ENCODE data around the gene OSBP.
A peak's percentile ranks its signal among the peaks of the same experiment; 100 is the strongest.

OSBP gene, protein sequence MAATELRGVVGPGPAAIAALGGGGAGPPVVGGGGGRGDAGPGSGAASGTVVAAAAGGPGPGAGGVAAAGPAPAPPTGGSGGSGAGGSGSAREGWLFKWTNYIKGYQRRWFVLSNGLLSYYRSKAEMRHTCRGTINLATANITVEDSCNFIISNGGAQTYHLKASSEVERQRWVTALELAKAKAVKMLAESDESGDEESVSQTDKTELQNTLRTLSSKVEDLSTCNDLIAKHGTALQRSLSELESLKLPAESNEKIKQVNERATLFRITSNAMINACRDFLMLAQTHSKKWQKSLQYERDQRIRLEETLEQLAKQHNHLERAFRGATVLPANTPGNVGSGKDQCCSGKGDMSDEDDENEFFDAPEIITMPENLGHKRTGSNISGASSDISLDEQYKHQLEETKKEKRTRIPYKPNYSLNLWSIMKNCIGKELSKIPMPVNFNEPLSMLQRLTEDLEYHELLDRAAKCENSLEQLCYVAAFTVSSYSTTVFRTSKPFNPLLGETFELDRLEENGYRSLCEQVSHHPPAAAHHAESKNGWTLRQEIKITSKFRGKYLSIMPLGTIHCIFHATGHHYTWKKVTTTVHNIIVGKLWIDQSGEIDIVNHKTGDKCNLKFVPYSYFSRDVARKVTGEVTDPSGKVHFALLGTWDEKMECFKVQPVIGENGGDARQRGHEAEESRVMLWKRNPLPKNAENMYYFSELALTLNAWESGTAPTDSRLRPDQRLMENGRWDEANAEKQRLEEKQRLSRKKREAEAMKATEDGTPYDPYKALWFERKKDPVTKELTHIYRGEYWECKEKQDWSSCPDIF

DNA sequence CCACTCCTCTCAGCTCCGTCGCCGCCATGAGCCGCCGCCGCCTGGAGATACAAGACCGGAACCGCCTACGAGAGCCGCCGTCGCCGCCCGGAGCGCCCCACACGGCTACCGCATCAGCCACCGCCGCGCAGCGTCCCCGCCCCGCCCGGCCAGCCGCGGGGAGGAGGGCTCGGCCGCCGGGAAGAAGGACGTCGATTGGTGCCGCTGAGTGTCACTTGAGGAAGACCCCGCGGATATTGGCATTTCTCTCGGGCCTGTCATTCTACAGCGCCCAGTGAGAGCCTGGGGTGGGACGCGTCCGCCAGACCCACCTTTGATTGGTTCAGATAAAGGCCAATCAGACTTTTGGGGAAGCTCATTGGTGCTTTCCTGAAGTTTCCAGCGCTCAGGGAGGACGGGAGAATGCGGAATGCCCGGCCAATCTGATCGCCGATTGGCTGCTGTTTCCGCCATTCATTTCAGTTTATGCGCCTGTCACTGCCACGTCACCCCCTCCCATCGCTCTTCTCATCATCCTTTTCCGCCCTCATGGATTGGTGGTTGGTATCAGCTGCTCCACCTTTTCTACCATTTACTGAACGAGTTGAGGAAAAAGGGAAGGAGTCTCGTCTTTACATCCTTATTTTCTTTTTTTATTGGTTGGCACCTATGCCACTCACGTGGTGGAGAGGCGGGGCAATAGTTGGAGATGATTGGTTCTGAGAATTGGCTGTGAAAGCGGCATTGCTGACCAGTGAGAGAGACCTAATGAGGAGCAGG, at the start of gene OSBP:
OSBP (minus strand) TSS at position 138 of the 759 bp plus-strand sequence; CDS start at position 28, 110 bp downstream.
- Histone ChIP-seq H3K9ac (ENCODE audit: low read depth, low read length) (peak within 1 kb of the TSS; percentile 78), H3K27me3 (ENCODE audit: control insufficient read depth, insufficient read depth, low read length) (no peaks in the 10 kb centered on the region), H3K36me3 (ENCODE audit: control insufficient read depth, insufficient read depth, low read length) (no peaks in the 10 kb centered on the region), H3K4me3 (ENCODE audit: low read depth, low read length) (peak within 1 kb of the TSS; percentile 79), H3K4me1 (ENCODE audit: control insufficient read depth, insufficient read depth, low read length) (peaks cover 7% of the 10 kb centered on the region), H3K9me3 (ENCODE audit: control insufficient read depth, insufficient read depth, low read length) (no peaks in the 10 kb centered on the region)

DNA sequence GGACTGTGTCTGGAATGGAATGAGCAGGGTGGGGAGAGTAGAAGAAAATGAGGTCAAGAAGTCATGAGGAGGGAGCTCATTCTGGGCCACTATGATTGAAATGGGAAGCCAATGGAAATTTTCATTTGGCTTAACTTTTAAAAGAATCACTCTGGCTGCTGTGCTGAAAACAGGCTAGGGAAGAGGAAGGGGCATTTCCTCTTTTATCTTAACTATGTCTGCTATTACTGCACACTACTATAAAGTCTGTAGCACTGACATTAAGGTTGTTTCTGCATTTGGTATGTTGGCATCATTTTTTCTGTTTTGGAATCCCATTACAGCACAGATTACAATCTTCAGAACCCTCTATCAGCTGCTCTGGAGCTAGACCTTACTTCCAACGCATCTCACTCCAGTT, 45.0 kb upstream of the OSBP start:
- H3K9ac ChIP-seq (ENCODE audit: low read depth, low read length): no peak overlapping the region
- H3K9me3 ChIP-seq (ENCODE audit: control insufficient read depth, insufficient read depth, low read length): no peaks in the 10 kb centered on the region
- H3K27me3 ChIP-seq (ENCODE audit: control insufficient read depth, insufficient read depth, low read length): no peaks in the 10 kb centered on the region
- no peak overlapping the region for H3K4me3 ChIP-seq (ENCODE audit: low read depth, low read length)
- H3K36me3 ChIP-seq (ENCODE audit: control insufficient read depth, insufficient read depth, low read length): peaks cover 7% of the 10 kb centered on the region
- H3K4me1 ChIP-seq (ENCODE audit: control insufficient read depth, insufficient read depth, low read length): no peaks in the 10 kb centered on the region

DNA sequence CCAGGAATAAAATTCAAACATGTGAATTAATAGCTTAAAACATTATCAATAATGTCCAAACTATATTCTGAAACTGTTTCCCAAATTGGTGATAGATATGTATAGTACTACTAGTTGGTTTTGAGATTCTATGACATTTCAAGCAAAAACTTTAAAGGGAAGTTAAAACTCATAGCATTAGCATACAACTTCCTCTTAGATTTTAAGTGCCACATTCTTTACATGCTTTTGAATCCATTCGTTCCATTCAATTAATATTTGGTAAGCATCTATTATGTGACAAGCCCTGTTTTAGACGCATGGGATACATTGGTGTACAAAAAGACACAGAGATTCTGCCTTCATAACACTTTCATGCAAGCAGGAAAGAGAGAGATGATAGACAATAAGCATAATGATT, 44.4 kb upstream of the OSBP start:
- Histone ChIP-seq H3K27me3 (ENCODE audit: control insufficient read depth, insufficient read depth, low read length) (no peaks in the 10 kb centered on the region), H3K36me3 (ENCODE audit: control insufficient read depth, insufficient read depth, low read length) (peaks cover 12% of the 10 kb centered on the region), H3K9ac (ENCODE audit: low read depth, low read length) (no peak overlapping the region), H3K4me3 (ENCODE audit: low read depth, low read length) (no peak overlapping the region), H3K4me1 (ENCODE audit: control insufficient read depth, insufficient read depth, low read length) (no peaks in the 10 kb centered on the region), H3K9me3 (ENCODE audit: control insufficient read depth, insufficient read depth, low read length) (no peaks in the 10 kb centered on the region)

DNA sequence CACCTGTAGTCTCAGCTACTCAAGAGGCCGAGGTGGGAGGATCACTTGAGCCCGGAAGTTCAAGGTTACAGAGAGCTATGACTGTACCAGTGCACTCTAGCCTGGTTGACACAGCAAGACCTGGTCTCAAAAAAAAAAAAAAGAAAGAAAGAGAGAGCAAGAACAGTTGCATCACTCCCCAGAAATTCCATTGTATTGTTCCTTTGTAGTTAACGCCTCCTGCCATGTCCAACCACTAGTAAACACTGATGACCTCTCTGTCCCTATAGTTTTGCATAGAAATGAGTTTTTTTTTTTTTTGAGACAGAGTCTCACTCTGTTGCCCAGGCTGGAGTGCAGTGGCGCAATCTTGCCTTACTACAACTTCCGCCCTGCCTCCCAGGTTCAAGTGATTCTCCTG, 42.5 kb upstream of the OSBP start:
- Histone ChIP-seq H3K4me1 (ENCODE audit: control insufficient read depth, insufficient read depth, low read length) (no peaks in the 10 kb centered on the region), H3K36me3 (ENCODE audit: control insufficient read depth, insufficient read depth, low read length) (peaks cover 14% of the 10 kb centered on the region), H3K4me3 (ENCODE audit: low read depth, low read length) (no peak overlapping the region), H3K9me3 (ENCODE audit: control insufficient read depth, insufficient read depth, low read length) (no peaks in the 10 kb centered on the region), H3K9ac (ENCODE audit: low read depth, low read length) (no peak overlapping the region), H3K27me3 (ENCODE audit: control insufficient read depth, insufficient read depth, low read length) (no peaks in the 10 kb centered on the region)

DNA sequence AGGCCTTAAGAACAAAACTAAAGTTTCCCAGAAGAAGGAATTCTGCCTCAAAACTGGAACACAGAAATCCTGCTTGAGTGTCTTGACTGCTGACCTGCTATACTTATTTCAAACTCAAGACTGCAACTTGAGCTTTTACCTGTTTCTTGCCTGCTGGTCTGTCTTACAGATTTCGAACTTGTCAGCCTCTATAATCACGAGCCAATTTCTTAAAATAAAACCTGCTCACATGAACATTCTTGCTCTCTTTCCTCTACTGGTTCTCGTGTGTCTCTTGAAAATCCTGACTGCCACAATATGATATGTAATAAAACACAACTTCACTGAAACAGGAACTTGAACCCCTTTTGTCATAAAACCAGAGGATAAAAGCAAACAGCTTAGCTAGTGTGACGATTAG, 39.3 kb upstream of the OSBP start:
- H3K4me3 ChIP-seq (ENCODE audit: low read depth, low read length): no peak overlapping the region
- H3K4me1 ChIP-seq (ENCODE audit: control insufficient read depth, insufficient read depth, low read length): no peaks in the 10 kb centered on the region
- no peaks in the 10 kb centered on the region for H3K27me3 ChIP-seq (ENCODE audit: control insufficient read depth, insufficient read depth, low read length)
- no peaks in the 10 kb centered on the region for H3K9me3 ChIP-seq (ENCODE audit: control insufficient read depth, insufficient read depth, low read length)
- H3K9ac ChIP-seq (ENCODE audit: low read depth, low read length): no peak overlapping the region
- H3K36me3 ChIP-seq (ENCODE audit: control insufficient read depth, insufficient read depth, low read length): peaks cover 14% of the 10 kb centered on the region

DNA sequence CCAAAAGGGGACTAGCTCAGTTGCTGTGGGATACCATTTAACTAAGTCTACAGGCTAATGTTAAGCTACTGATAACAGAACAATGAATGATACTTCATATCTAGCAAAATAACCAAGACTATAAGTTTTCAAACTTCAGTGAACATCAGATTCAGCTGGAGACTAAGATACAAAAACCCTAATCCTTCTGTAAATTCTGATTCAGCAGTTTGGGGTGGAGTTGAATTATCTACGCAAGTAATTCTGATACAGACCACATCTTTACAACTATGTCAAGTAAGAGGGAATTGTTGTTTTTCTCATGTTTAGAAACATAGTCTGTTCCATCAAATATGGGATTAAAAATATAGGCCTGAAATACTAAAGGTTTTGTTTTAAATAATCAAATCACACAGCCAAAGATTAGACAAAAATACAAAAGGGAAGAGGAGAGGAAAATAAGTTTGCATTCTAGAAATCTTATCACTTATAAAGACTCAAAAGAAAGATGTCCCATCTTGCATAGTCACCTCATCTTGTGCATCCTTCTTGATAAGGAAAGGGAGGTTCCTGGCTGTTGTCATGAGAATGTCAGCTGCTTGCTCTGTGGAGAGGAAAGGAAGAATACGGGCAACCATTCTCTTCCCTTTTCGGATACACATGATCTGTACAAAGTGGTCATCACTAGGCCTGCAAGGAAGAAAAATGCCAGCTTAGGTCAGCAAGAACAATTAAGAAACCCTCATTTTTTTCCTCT, 31.8 kb upstream of the OSBP start:
- Histone ChIP-seq H3K36me3 (ENCODE audit: control insufficient read depth, insufficient read depth, low read length) (peaks cover 11% of the 10 kb centered on the region), H3K4me3 (ENCODE audit: low read depth, low read length) (no peak overlapping the region), H3K27me3 (ENCODE audit: control insufficient read depth, insufficient read depth, low read length) (no peaks in the 10 kb centered on the region), H3K4me1 (ENCODE audit: control insufficient read depth, insufficient read depth, low read length) (no peaks in the 10 kb centered on the region), H3K9me3 (ENCODE audit: control insufficient read depth, insufficient read depth, low read length) (no peaks in the 10 kb centered on the region), H3K9ac (ENCODE audit: low read depth, low read length) (no peak overlapping the region)

DNA sequence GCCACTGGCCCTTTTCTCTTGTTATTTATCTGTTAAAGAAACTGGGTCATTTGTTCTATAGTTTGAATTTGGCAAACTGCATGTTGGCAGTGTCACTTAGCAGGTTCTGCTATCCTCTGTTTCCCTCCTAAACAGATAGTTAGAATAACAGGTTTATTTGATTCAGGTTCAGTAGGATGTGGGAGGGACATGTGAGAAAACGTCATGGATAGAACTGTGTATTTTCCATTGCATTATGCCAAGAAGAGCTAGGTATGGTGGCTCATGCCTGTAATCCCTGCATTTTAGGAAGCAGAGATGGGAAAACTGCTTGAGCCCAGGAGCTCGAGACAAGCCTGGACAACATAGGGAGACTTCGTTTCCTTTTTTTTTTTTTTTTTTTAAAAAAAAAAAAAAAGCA, 29.0 kb upstream of the OSBP start:
- Histone ChIP-seq H3K36me3 (ENCODE audit: control insufficient read depth, insufficient read depth, low read length) (peaks cover 22% of the 10 kb centered on the region), H3K9me3 (ENCODE audit: control insufficient read depth, insufficient read depth, low read length) (no peaks in the 10 kb centered on the region)

DNA sequence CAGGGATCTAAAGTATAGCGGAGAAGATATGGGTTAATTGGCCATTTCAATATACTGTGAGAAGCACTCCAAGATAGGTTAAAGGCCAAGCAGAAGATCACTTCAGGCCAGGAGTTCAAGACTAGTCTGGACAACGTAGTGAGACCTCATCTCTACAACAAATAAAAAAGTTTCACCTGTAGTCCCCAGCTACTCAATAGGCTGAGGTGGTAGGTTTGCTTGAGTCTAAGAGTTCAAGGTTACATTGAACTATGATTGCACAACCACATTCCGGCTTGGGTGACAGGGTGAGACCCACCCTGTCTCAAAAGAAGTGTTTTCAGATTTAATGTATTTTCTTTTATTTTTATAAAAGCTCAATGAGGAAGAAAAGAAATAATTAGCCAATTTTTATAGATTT, 27.8 kb upstream of the OSBP start:
- Histone ChIP-seq H3K4me1 (ENCODE audit: control insufficient read depth, insufficient read depth, low read length) (no peaks in the 10 kb centered on the region), H3K9me3 (ENCODE audit: control insufficient read depth, insufficient read depth, low read length) (no peaks in the 10 kb centered on the region), H3K4me3 (ENCODE audit: low read depth, low read length) (no peak overlapping the region), H3K27me3 (ENCODE audit: control insufficient read depth, insufficient read depth, low read length) (no peaks in the 10 kb centered on the region), H3K9ac (ENCODE audit: low read depth, low read length) (no peak overlapping the region), H3K36me3 (ENCODE audit: control insufficient read depth, insufficient read depth, low read length) (peaks cover 22% of the 10 kb centered on the region)

More for the DNA sequence above, 29.0 kb upstream of the OSBP start:
- H3K4me3 ChIP-seq (ENCODE audit: low read depth, low read length): no peak overlapping the region
- no peak overlapping the region for H3K9ac ChIP-seq (ENCODE audit: low read depth, low read length)
- H3K4me1 ChIP-seq (ENCODE audit: control insufficient read depth, insufficient read depth, low read length): no peaks in the 10 kb centered on the region
- no peaks in the 10 kb centered on the region for H3K27me3 ChIP-seq (ENCODE audit: control insufficient read depth, insufficient read depth, low read length)

DNA sequence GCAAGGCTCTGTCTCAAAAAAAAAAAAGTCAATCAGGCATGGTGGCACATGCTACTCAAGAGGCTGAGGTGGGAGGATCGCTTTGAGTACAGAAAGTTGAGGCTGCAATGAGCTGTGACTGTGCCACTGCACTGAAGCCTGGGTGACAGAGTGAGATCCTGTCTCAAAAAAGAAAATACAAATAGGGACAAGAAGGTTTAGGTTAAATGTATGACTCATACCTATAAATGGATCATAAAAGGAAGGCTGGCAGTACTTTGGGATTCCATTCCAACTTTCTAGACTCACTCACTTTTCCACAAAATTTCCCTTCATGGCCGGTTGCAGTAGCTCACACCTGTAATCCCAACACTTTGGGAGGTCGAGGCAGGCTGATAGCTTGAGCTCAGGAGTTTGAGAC, 25.6 kb upstream of the OSBP start:
- H3K4me1 ChIP-seq (ENCODE audit: control insufficient read depth, insufficient read depth, low read length): no peaks in the 10 kb centered on the region
- peaks cover 26% of the 10 kb centered on the region for H3K36me3 ChIP-seq (ENCODE audit: control insufficient read depth, insufficient read depth, low read length)
- no peak overlapping the region for H3K9ac ChIP-seq (ENCODE audit: low read depth, low read length)
- H3K9me3 ChIP-seq (ENCODE audit: control insufficient read depth, insufficient read depth, low read length): no peaks in the 10 kb centered on the region
- no peak overlapping the region for H3K4me3 ChIP-seq (ENCODE audit: low read depth, low read length)
- no peaks in the 10 kb centered on the region for H3K27me3 ChIP-seq (ENCODE audit: control insufficient read depth, insufficient read depth, low read length)

DNA sequence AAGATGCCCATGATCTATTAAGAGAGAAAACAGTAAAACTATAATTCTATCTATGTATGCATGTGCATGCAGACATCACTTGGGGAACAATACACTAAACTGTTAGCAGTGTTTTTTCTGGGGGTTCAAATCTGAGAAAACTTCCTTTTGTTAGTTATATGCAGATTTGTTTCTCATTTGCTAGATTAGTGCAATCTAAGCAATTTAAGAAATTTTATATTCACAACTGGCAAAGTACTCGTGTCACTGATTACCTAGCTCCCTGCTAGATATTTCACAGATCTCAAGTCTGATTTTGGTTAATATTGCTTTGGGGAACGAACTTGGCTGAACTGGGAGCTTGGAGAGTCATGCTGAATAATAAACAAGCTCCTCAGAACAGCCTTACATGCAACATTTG, 14.9 kb upstream of the OSBP start:
- Histone ChIP-seq H3K4me1 (ENCODE audit: control insufficient read depth, insufficient read depth, low read length) (peaks cover 3% of the 10 kb centered on the region), H3K4me3 (ENCODE audit: low read depth, low read length) (no peak overlapping the region), H3K27me3 (ENCODE audit: control insufficient read depth, insufficient read depth, low read length) (no peaks in the 10 kb centered on the region), H3K9ac (ENCODE audit: low read depth, low read length) (no peak overlapping the region), H3K36me3 (ENCODE audit: control insufficient read depth, insufficient read depth, low read length) (no peaks in the 10 kb centered on the region), H3K9me3 (ENCODE audit: control insufficient read depth, insufficient read depth, low read length) (no peaks in the 10 kb centered on the region)

DNA sequence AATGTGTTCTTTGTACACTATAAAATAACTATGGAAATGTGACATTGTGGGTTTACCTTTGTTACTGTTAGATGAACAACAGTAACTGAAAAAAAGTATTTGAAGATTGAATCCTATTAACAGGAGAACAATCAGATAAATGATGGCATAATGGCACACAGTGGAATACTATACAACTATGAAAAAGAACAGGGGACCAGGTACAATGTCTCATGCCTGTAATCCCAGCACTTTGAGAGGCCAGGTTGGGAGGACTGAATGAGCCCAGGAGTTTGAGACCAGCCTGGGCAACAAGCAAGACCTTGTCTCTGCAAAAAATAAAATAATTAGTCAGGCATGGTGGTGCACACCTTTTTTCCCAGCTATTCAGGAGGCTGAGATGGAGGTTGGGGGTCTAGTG, 14.4 kb upstream of the OSBP start:
- Histone ChIP-seq H3K4me3 (ENCODE audit: low read depth, low read length) (no peak overlapping the region), H3K9me3 (ENCODE audit: control insufficient read depth, insufficient read depth, low read length) (no peaks in the 10 kb centered on the region), H3K9ac (ENCODE audit: low read depth, low read length) (no peak overlapping the region), H3K27me3 (ENCODE audit: control insufficient read depth, insufficient read depth, low read length) (no peaks in the 10 kb centered on the region), H3K36me3 (ENCODE audit: control insufficient read depth, insufficient read depth, low read length) (no peaks in the 10 kb centered on the region), H3K4me1 (ENCODE audit: control insufficient read depth, insufficient read depth, low read length) (peaks cover 3% of the 10 kb centered on the region)

Measured in iPS-15b (cell line).